Measurements from ENCODE around the gene WDR7. TPM values are rescaled to one million over a fixed set of nuclear protein-coding genes. Genes with fewer than 3 reads are reported as not detected.

Gene WDR7
- total RNA-seq = 9.2 and 21.5 TPM in 2 replicates

DNA sequence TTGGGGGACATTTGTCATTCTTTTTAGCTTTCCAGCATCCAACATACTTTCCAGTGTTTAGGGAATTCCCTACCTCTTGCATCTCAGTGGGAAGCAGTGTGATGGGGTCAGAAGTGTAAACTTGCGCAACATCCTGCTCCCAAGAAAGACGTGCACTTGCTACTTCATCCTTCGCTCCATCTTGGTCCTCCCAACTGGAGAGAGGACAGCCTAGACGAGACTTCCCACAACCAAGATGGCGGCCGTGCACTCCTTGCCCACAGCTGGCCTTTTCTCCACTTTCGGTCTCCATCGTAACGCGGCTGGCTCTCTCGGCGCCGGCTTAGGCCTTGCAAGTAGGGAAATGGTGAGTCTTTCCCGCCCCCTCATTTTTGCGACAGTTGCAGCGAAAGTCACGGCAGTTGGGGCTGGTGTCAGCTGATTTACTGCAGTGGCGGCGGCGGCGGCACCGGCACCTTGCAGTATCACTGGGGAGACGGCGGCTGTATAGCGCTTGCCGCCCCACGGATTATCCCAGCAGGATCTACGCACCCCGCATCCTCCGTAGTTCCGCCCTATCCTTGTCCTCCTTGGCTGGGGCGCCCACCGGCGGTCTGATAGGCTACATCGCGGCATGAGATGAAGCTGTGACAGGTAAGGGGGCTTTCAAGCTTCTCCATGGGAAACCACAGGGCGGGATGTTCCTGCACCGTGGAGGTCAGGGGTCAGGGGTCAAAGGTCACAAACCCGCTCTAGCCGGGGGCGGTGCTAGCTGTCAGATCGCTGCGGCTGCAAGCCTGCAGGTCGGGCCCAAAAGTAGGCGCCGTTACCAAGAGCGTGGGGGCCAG lies at the start of gene WDR7:
WDR7 (plus strand) TSS at position 416 of the 827 bp plus-strand sequence. CDS start 21,157 bp downstream, outside the sequence.
- DNase-seq (ENCODE audit: low read depth) = peak; percentile 97

DNA sequence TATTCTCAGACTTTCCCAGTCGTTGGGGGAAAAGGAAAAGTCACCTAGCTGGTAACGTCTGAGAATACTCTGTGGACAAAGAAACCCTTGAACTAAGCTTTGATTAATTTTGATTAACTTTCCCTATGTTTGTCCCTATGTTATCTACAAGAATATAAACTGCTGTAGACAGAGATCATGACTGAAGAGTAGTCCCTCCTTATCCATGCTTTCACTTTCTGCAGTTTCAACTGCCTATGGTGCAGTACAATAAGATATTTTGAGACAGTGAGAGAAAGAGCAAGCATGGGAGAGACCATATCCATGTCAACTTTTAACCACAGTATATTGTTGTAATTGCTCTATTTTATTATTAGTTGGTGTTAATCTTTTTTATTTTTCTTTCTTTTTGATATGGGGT lies 44.5 kb upstream of the WDR7 start:
- no peak for DNase-seq (ENCODE audit: low read depth)

DNA sequence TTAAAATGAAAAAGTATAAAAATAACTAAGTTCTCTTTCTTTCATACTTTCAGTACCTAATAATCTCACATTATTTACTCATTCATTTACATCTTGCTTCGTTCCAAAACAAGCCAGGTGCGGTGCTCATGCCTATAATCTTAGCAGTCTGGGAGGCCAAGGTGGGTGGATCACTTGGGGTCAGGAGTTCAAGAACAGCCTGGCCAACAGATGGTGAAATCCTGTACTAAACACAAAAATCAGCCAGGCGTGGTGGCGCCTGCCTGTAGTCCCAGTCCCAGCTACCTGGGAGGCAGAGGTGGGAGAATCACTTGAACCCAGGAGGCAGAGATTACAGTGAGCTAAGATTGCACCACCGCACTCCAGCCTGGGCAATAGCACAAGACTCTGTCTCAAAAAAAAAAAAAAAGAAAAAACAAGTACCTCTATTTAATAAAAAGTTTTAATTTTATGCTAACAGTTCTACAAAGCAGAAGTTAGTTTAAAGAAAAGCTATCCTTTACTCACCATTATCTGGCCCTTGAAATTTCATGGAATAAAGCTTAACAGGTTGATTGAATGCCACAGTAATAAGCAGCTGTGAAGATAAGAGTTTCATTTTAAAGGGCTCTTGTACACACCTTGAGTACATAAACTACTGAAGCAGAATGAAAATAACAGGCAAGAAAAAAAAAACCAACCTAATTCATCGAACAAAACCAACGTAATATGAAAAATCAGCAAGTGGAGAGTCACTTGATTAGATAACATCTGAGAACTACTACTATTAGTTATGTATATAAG lies 35.2 kb upstream of the WDR7 start:
- peak; percentile 51 for DNase-seq (ENCODE audit: low read depth)

DNA sequence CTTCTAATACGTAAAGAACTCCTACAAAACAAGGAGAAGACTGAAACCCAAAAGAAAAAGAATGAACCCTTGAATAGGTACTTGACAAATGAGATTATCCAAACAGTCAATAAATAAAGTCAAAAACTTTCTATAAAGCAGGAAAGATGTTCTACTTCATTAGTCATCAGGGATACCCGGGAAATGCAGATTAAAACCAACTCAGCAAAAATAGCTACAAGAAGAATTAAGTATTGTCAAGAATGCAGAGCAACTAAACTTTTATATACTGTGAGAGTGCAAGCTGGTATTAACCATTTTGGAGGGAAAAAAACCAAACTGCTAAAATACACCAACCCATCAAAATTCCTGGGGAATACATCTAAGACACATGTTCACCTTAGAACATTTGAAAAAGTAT lies 23.2 kb upstream of the WDR7 start:
- no peak for DNase-seq (ENCODE audit: low read depth)

DNA sequence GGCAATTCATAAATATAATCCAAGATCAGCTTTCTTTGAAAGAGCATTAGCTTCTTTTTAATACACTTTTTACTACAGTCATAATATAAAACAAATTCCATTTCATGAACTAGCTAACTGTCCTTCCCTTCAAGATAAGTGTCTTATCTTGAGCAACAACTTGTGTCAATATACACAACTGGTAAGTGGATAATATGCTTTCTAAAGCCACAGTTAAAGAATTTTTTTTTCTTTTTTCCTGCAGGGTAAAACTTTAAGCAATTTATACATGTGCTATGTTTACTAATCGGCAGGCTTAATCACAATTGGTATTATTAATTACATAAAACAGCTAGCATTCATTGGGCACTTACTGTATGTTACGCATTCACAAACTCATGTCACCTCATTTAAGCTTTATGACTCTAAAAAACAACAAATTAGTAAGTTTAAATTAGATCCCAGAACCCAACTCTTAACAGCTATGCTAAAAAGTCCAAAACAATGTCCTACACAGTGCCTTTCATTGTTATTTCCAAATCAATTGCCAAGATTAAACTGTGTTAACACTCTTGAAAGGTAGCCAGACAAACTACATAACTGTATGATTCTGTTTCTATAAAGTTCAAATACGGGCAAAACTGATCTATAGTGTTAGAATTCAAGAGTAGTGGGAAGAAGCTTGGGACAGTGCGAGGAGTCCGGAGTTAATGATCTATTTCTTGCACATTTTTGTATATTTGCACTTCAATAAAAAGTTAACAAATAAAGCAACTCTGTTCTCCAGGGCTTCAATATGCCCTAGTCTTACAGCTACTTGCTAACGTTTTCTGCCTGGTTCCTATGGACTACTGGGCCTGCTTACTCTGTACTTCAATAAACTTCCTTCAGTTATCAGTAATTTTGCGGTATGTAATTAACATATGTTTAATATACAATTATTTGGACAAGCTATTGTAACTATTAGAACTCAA lies 18.8 kb upstream of the WDR7 start:
- no peak for DNase-seq (ENCODE audit: low read depth)

DNA sequence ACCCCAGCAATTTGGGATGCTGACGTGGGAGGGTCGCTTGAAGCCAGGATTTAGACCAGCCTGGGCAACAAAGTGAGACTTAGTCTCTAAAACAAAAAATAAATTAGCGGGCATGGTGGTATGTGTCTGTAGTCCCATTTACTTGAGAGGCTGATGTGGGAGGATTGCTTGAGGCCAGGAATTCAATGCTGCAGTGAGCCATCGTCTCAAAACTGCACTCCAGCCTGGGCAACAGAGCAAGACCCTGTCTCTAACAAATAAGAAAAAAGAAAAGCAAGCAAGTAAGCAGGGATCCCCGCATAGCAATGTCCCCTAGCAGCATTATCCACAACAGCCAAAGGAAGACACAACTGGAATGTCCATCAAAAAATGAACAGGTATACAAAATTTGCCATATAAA lies 16.2 kb upstream of the WDR7 start:
- DNase-seq (ENCODE audit: low read depth) = no peak

DNA sequence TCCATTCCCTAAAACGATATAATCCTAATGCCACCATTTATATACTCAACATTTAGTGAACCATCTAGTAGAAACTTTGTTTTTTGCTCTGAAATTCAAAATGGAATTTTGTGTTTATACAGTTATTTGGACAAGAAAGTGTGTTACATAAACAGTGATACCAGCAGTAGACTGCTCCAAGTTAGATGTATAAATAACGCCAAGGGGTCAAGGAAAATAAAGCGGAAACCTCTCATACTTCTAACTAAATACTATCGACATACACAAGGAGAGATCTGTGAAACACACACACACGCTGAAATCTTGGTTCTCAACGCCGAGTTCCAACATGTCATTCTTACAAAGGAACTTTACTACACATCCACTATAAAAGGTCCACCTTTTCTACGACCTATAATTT lies 14.0 kb upstream of the WDR7 start:
- DNase-seq (ENCODE audit: low read depth) = peak; percentile 22

DNA sequence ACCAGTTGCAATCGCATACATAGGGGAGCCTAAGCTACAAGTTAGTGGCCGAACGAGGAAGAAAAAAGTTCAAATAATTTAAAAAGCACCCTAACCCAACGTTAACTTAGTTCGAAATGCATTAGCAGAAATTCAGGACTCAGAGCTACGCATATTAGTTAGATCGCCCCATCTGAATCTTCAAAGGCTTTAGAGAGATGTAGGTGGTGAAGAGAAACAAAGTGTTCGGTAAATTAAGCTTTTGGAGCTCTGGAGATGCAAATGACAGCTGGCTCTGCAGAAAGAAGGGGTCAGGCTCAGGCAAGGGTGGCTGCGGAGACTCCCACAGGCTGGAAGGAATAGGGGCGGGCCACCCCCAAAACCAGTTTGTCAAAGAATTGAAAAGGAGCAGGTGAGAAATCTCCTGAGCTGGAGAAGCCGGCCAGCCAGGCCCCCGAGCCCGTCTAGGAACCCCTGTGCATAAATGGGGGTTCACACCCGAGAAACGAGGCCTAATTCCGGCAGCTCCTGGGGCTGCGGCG lies 13.4 kb upstream of the WDR7 start:
- no peak for DNase-seq (ENCODE audit: low read depth)

DNA sequence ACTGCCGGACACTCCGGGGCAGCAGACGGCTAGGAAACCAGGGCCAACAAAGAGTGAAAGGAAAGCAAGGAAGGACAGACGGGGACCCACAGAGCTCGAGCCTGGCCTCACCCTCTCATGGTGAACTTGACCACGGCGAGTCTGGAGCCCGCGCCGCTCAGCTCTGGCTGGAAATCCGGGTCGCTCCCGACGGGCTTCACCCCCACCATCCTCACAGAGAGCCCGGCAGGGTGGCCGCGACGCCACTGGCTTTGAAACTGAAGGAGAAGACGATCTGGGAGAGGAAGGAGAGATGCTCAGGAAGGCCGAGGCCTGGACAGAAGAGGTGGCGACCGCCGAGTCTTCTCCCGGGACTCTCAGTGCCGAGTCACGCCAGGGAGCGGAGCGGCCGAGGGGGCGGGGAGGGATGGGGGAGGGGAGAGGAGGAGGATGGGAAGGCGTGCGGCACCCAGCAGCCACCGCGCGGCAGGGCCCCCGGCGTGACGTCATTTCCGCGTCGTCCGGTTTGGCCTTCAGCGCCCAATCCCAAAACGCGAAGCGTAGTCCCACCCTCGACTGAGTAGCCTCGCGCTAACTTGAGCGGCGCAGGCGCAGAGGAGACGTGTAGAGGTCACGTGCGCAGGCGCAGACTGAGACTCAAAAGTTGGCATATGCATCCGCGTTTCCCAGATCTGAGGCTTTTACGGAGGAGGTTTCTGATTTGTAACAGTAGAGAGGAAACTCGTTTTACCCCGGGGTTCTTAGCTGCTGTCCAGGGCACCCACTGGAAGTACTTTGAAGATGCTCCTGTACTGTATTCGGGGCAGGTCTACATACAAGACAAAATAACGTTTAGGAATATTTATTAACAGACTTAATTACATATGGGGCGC lies 12.7 kb upstream of the WDR7 start, which contains the start of gene TXNL1:
TXNL1 (minus strand) TSS at position 361 of the 872 bp plus-strand sequence; CDS start at position 209, 152 bp downstream.
- peak; percentile 95 for DNase-seq (ENCODE audit: low read depth)

DNA sequence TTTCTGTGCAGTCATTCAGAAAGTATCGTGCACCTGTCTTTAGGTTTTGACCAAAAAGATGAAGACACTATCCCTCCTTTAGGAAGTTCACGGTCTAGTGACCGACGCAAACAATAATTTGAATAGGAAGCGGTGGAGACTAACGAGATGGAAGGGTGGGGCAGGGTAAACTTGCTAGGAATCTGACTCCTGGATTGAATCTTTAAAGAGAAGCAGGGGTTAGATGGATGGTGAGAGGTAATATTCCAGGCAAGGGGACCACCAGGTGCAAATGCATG lies 12.1 kb upstream of the WDR7 start:
- peak; percentile 24 for DNase-seq (ENCODE audit: low read depth)

DNA sequence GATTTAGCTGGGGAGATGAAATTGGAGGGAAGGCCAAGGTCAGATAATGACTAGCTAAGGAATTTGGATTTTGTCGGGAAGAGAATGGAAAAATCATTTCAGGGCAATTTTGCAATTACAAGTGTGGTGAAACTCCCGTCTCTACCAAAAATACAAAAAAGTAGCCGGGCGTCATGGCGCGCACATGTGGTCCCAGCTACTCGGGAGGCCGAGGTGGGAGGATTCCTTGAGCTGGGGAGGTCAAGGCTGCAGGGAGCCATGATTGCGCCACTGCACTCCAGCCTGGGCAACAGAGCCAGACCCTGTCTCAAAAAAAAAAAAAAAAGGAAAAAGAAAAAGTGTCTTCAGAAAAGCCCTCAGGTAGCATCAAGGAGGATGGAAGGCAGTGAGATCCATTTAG lies 11.6 kb upstream of the WDR7 start:
- DNase-seq (ENCODE audit: low read depth) = no peak

DNA sequence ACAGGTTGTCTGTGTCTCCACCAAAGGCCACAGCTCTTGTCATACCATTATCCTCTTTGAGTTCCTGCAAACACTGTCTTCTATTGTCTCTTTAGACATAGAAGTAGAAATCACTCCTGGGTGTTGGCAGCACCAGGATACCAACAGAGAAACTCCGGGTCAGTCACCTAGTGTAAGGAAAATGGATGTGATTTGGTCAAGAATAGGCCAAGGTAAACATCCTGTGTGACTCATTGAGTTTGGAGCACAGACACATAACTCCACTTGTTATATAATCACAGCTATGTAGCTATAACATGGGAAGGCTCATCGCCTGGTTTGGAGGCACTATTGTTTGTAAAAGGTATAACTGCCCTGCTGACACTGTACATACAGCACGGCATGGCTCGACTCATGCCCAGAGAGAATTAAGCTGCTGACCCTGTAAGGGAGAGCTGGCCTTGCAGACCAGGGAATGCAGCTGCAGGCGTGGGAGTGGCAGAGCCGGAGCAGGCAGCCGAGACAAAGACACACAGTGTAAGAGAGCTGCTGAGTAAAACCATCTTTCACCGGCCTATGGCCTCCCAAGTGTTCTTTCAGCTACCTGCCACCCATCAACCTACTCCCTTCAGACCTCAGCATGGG lies 9.3 kb upstream of the WDR7 start:
- DNase-seq (ENCODE audit: low read depth) = peak; percentile 62

DNA sequence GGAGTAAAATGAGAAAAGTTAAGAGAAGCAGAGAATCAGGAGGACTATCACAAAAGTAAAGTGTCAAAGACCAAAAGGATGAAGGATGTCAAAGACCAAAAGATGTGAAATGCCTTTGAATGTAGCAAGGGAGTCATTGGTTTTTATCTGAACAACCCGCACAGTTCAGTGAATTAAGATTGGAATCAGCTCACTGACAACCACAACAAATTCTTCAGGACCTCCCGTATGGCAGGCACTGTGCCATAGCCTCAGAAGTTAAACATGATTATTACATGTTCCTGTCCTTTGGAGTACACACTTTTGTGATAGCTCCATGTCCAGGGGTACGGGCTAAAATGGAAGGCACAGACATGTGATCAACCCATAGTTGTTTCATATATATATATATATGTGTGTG lies 7.8 kb upstream of the WDR7 start:
- no peak for DNase-seq (ENCODE audit: low read depth)

DNA sequence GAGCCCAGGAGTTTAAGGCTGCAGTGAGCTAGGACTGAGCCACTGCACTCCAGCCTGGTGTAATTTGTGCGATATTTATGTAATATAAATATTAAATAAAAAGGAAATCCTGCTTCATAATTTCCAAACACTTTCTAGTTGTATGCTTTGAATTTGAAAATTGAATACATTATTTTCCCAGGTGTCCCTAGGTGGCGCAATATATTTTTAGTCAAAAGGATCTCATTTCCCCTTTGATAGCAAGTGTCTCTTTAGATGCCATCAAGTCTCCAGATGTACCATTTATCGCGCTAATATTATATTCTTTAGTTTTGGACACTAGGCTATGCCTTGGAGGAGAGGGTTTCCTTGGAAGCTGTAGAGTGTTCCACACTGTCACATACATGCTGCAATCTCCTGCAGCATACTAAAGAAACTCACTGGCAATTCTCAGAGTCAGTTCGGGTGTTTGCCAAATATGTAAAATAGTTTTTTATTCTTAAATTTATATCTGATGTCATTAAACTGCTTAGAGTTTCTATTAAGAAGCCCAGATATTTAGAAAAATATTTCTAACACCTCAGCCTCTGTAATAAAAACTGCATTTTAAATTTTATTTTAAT lies 5.6 kb upstream of the WDR7 start:
- peak; percentile 20 for DNase-seq (ENCODE audit: low read depth)

DNA sequence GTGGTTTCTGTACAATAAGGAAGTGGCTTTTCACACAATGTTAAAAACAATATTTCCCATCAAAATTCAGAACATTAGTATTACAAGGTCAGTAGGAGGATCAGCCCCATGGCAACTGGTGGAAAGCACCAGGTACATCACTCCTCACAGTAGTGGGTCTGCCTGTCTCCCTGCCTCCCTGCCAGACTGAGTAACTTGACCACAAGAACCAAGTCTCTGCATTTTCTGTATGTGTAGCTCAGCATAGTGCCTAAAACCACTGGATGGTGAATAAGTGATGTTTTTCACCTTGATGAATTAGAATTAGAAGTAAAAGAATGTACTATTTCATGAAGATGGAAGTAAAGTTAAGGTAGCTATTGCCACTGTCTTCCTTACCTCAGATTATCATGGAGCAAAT lies 4.1 kb upstream of the WDR7 start:
- no peak for DNase-seq (ENCODE audit: low read depth)

DNA sequence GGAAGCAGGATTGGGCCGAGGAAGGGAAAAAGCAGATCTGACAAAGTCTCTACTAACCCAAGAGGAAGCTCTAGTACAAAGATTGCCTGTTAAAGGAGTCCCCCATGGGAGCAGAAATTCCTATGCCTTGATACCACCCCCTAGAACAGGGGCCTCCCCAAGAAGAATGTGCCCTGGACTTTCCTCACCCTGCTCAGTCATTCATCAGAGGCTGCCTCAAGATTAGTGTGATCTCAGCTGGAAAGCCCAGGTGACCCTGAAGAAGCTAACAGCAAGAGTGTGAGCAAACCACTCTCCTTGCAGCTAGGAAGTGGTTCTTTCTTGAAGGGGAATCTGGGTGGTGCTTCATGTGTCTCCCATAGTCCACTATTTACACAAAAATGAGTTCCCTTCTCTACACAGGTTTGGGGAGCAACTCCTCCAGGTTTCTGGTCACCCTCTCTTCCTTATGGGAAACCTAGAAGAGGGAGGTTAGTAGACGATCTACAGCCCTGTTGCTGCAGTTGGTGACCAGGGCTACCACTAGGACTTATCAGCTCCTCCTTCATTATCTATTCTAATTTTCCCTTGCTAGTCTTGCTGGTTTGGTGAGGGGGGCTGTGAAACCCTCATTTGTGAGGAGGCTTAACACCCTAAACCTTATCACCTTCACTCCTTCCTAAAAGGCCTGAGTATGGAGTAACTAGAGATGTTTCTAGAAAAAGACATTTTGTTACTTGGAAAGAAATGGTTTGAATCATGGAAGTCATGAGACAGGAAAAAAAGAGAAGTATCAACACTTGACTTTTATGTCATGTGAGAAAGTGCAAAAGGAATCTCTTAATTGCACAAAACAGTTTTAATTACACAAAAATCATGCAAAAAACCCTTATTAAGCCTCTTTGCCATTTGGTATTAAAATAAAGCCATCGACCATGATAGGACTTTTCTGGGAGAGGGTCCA lies 2.9 kb upstream of the WDR7 start:
- no peak for DNase-seq (ENCODE audit: low read depth)

DNA sequence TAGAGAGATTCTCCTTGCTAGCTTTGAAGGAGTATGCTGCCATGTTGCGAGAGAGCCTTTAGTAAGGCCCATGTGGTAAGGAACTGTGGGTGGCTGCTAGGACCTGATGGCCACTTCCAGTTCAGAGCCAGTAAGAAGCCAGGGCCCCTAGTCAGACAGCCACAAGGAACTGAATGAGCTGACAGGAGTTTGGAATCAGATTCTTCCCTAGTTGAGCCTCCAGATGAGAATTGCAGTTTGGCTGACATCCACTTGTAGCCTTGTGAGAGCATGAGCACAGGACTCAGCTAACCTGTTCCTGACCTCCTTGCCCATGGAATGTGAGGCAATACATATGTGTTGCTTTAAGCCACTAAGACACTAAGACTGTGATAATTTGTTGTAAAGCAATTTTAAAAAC lies 1.2 kb upstream of the WDR7 start:
- no peak for DNase-seq (ENCODE audit: low read depth)

DNA sequence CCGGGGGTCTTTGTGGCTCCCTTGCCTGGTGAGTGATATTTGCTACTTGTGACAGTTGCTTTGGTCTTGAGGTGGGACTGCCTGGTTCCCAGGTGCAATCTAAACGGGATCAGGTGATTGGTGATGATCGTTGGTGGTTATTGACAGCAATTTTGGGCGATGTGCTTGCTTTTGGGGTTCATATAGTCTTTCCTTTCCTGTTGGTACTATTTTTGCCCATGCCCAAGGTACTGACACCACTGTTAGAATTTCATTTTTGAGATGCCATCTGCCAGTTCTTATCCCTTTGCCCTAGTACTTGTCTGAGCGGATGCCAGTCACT lies 573 bp downstream of the WDR7 start:
- no peak for DNase-seq (ENCODE audit: low read depth)

DNA sequence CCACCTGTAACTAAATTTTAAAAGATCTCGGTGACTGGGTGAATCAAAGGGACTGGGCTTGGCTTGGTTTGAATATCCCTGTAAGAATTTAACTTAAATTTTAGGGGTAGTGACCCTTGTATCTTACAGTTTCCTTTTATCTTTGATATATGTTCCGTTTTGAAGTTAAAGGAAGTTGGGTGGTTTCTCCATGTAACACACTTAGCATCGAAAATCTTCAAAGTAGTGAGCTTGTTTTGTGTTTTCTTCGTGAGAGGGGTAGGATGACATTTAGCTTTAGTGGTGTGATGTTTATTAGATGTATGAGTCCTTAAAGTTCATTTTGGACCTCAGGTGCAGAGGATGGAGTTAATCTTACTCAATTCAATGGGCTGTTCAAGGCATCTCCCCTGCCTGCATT lies 1.6 kb downstream of the WDR7 start:
- no peak for DNase-seq (ENCODE audit: low read depth)
